Raji (cell line): ENCODE results near the gene GSPT1.

Experiments used
- POLR2A ChIP-seq: IDR thresholded peaks from 2 replicates; pipeline ENCODE4 v1.6.1; 2011; ENCODE audit warnings: low read depth, low read length, control low read depth; ENCODE audit not compliant: insufficient read depth

Gene GSPT1

DNA sequence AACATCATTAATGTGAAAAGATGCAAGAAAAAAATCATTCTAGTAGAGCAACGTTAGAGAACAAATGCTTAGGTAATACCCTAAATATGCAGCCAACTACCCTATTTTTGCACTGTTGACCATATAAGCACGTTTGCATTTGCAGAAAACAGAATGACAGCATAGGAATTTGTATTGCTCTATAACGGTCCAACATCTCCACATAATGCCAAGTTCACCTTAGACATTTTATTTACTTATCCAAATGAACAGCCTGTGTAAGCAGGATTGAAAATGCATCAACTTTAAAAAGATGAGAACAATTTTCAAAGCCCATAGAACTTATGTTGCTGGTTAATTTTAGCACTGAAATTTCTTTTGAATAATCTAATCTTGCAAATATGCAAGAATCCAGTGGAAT, 45.4 kb downstream of the GSPT1 start:
- TF ChIP-seq POLR2A = no peak

DNA sequence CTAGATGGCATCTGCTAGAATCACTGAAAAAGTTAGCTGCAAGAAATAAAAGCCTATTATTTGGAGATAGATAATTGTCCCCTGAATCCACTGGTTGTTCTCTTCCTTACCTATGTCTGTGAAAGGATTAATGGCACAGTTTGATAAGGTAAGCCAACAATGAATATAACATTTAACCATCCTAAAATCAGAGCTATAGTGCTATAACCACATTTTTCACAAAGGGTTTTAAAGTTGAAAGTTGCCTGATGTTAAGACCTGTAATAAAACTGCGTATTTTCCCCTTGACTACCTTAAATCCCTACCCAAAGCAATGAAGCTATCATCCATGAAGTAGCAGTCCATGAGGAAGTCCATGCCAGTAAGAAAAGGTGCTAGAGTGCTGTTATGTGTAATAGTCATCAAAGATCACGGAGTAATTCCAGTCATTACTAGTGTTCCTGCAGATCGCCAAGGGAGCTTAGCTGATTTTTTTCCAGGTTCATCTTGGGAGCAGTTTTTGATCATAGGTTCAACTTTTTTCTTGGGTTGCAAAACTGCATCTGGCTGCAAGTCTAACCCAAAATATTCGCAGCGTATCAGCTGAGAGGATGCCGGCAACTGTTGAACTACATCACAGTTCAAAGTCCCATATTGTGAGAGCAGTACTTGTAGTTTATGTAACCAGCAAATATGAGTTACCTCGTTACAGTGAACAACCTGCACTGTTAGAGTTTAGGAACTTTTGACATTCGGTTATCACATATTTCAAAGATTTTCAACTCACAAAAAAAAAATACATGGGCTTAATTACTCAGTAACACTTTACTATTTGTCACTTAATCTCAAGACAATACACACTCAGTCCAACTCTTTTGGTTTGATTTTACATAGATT, 46.2 kb downstream of the GSPT1 start:
- no peak for TF ChIP-seq POLR2A

DNA sequence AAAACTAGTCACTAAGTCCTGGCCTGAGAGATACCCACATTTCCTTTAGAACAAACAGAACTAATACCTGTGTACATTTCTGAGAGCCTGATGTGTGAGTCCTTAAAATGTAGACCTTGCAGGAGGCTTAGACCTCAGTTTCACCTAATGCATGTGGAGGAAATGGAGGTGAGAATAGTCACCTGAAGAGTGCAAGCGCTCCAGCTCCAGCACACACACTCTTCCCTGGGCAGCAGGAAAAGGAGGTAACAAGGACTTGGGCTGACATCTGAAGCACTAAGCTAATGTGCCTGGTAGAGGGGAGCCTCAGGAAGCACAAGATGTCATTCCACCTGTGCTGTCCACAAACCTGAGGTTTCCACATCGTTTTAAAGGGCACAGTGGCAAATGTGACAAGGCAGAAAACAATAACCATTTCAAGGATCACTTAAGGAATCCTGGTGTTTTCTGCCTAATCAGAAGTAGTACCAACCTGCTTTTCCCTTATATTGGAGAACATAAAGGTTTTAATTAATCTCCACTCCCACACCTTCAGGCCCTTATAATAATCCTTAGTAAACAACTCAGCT, 47.3 kb downstream of the GSPT1 start:
- no peak for TF ChIP-seq POLR2A

DNA sequence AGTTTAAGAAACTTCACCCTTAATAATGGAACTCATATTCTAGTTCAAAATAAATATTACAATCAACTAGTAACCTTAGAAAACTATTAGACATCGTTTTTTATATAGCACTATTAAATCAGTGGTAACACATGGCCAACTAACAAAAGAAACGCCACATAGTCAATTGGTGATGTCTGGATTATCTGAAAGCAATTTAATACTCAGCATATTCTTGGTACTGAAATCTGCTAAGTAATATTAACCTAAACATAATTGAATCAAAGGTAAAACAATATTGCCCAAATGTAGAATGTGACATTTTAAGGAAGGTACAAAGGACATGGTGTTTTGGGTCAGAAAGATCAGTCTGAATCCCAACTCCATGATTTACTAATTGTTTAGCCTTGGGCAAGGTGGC, 53.3 kb downstream of the GSPT1 start:
- TF ChIP-seq POLR2A = no peak

DNA sequence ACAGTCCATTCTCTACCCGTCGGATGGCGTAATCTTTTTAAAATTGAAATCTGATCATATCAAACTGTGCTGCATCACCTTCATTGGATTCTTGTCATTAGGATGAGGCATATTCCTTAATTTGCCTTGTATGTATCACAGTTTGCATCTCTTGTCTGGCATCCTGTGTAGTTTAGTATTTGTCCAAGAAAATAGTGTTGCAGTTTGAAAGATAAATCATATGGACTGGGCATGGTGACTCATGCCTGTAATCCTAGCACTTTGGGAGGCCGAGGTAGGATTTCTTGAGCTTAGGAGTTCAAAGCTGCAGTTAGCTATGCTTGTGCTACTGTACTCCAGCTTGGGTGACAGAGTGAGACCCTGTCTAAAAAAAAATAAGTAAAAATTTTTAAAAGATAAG, 58.6 kb downstream of the GSPT1 start:
- TF ChIP-seq POLR2A = no peak

DNA sequence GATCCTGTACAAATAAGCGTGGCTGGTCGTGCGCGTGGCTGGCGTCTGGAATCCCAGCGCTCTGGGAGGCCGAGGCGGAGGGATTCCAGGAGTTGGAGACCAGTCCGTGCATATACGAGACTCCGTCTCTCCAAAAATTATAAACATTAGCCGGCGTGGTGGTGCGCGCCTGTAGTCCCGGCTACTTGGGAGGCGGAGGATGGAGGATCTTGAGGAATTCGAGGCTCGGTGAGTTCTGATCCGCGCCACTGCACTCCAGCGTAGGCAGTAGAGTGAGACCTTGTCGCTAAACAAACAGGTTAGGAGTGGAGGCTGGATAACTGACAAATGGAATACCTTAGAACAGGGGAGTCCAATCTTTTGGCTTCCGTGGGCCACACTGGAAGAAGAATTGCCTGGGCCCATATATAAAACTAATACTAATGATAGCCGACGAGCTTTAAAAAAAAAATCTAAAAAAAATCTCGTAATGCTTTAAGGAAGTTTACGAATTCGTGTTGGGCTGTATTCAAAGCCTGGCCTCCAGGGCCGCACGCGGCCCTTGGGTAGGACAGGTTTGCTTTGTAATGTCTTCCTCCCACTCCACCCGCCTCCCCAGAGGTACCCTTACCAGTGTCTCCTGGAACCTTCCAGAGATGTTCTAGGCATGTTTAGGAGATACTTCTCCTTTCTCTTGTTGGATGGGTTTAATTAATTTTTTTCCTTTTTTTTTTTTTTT, 63.5 kb downstream of the GSPT1 start:
- no peak for TF ChIP-seq POLR2A

DNA sequence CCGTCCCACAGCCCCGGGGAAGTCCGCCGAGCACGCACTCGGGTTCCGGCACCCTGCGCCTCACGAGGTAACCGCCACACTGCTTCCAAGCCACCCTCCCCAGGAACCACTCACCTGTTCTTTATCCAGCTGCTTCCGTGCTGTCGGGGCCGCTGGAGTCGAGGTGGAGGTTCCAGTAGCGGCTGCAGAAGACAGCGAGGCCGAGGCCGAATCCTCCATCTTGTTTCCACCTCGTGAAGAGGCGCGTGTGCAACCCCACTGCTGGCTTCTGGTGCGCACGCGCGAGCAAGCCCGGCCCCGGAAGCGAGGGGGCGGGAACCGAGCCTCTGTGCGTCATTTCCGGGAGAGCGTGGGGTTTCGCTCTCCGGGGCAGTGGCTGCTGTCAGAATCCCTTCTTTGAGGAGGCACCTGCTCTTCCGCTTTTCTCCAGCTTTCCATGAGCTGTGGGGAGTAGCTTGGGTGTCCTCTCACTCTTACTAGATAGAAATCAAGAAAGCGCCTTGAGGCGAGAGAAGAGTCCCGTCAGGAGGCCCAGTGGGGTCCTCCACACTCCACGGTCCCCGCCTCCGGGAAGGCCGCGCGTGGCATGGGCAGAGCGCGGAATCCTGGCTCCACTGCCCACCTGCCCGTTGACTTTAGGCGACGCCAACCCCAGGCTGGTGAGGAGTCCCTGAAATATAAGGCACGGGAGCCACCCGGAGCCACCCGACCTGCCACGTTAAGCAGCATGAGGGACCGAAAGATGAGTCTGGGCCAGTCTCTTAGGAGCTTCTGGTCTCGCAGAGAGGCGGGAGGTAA, 64.3 kb downstream of the GSPT1 start, which contains the start of gene RSL1D1:
Gene RSL1D1 (minus strand): TSS at position 249 of the 798 bp plus-strand sequence. CDS start 30 bp downstream, at position 219.
- peak; percentile 98 for TF ChIP-seq POLR2A

DNA sequence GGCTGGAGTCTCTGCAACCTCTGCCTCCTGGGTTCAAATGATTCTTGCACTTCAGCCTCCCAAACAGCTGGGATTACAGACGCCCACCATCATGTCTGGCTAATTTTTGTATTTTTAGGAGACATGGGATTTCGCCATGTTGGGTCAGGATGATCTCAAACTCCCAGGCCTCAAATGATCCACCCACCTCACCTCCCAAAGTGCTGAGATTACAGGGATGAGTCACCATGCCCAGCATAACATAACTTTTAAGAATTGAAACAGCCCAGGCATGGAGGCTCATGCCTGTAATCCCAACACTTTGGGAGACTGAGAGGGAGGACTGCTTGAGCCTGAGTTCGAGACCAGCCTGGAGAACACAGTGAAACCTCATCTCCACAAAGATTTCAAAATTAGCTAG, 66.9 kb downstream of the GSPT1 start:
- no peak for TF ChIP-seq POLR2A

DNA sequence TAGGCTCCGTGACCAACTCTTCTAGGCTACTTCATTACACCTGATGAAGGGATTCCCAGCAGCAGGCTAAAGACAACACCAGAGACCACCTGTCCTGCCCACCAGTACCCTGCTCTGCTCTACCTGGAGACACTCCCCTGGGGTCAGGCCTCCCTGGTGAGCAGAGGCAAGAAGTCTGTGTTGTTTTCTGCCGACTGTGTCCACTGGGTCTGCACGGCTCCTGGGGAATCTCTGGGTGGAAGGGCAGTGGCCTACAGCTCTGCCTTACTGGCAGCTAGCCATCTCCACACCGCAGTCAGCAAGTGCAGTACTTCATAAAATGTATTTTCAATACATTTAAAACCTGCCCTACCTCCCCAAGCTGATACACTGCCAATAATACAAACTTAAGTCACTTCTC, 71.3 kb downstream of the GSPT1 start:
- TF ChIP-seq POLR2A = no peak

DNA sequence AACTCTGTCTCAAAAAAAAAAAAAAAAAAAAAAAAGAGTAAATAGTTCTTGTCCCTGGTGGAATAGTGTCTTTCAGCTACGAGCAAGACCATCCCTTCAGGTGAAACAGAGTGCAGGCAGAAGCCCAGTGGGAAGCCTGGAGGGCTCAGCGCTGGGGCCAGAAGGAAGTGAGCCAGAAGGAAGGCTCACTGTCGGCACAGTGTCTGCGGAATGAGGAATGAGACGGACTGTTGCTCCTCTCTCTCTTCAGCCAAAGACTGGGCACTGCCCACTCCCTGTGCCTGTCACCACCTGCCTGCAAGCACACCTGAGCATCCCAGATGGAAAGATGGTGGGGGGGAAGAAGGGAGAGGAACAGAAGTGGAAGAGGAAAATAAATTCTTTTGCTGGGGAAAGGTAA, 71.9 kb downstream of the GSPT1 start:
- no peak for TF ChIP-seq POLR2A

DNA sequence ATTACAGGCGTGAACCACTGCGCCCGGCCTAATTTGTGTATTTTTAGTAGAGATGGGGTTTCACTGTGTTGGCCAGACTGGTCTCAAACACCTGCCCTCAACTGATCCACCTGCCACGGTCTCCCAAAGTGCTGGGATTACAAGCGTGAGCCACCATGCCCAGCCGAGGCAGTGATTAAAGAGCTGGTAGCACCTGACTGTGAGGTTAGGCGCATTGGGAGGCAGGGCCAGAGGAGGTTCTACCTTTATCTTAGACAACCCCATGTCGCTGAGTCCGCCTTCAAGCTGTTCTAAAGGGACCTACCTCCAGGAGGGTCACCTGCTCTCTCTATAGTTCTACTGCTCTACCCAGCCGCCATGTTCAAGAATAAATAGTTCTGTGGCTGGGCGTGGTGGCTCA, 72.5 kb downstream of the GSPT1 start:
- no peak for TF ChIP-seq POLR2A

DNA sequence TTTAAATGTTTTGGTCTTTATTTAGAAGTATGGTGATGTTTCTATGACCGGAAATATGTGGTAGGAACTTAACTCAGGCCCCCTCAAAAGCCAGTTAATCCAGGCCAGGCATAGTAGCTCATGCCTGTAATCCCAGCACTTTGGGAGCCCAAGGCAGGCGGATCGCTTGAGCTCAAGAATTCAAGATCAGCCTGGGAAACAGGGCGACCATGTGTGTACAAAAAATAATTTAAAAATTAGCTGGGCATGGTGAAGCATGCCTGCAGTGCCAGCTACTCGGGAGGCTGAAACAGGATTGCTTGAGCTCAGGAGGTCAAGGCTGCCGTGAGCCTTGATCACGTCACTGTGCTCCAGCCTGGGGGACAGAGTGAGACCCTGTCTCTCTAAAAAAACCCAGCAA, 74.7 kb downstream of the GSPT1 start:
- no peak for TF ChIP-seq POLR2A

DNA sequence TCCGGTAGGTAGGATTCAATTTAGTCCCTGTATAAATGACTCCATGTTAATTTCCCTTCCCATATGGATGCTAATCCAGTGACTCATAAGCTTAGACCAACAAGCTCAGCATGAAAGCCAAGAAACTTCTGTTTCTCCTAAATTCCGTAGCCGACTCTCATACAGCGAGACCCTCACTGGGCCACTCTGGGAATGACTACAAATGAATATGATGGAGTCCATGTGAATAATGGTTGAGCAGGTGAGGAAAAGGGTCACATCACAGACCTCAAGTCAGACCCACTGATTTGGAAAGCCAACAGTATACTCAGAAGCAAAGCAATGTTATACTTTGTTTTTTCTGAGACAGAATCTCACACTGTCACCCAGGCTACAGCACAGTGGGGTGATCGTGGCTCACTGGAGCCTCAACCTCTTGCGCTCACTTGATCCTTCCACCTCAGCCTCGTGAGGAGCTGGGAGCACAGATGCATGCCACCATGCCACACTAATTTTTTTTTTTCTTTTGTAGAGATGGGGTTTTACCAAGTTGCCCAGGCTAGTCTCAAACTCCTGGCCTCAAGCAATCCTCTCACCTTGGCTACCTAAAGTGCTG, 79.0 kb downstream of the GSPT1 start:
- no peak for TF ChIP-seq POLR2A

DNA sequence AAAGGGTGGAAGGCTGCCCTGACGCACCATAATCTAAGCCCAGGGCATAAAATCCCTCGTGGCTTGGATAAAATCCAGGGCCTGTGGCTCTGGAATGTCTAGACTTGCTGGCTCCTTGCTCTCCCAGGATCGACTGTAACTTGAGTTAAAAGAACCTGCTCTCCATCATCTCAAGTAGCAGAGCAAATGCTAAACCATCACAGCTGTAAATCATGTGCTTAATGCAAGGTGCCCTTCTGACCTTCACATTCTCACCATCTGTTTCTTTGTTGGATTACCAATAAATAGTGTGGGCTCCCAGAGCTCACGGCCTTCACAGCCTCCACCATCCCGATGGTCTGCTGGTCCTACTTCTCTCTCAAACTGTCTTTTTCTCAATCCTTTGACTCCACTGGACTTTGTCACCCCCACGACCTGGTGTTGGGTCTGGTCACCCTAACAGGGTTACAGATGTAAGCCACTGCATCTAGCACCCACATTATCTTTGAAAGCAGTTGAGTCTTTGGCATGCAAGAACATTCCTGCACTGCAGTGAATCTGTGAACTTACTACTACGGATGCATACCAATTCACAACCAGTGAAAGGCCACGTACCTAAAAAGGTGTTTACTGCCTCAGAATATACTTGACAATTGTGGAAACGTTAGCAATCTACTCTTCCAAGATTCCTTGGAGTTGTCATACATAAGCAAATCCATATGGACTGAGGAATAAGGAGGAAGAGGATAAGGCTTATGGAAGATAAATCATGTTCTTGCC, 79.7 kb downstream of the GSPT1 start:
- no peak for TF ChIP-seq POLR2A
